Keratinocyte (primary cell): ENCODE measurements around the gene IL1RAPL2. TPM values are rescaled to one million over a fixed set of nuclear protein-coding genes. Genes with fewer than 3 reads are reported as not detected.

Experiments
- DNase-seq: peaks from one replicate; pipeline ENCODE4 v3.0.0-alpha.2; 2011; ENCODE audit warnings: low read depth, missing footprints, low spot score
- FAIRE-seq: peaks from 2 replicates; lab custom pipeline; 2011; peaks lifted over from hg19 to GRCh38; lab: Jason Lieb, UNC
- H2AFZ ChIP-seq: 2 replicates; pipeline ENCODE4 v1.6.0; 2012; ENCODE audit warnings: low read length, control low read depth, inconsistent platforms; ENCODE audit not compliant: control insufficient read depth
- H3K27ac ChIP-seq: 2 replicates; pipeline ENCODE4 v1.5.1; 2011; ENCODE audit warnings: low read length; ENCODE audit not compliant: control insufficient read depth, insufficient read depth
- H3K27me3 ChIP-seq: 3 replicates; pipeline ENCODE4 v1.6.0; 2011; ENCODE audit warnings: low read length; ENCODE audit not compliant: control insufficient read depth, insufficient read depth; ENCODE audit errors: extremely low read depth
- H3K36me3 ChIP-seq, 2 experiments: 2 replicates in 1 of 2; 3 replicates in 1 of 2; pipeline ENCODE4 v1.5.1; 2011; ENCODE audit warnings: low read length in 2 of 2, mild to moderate bottlenecking in 1 of 2; ENCODE audit not compliant: control insufficient read depth in 2 of 2, insufficient read depth in 2 of 2; ENCODE audit errors: extremely low read depth in 1 of 2
- H3K4me1 ChIP-seq: 3 replicates; pipeline ENCODE4 v1.5.1; 2011; ENCODE audit warnings: low read length; ENCODE audit not compliant: control insufficient read depth, insufficient read depth; ENCODE audit errors: extremely low read depth
- H3K4me2 ChIP-seq: 3 replicates; pipeline ENCODE4 v1.6.0; 2011; ENCODE audit warnings: low read depth, low read length; ENCODE audit not compliant: control insufficient read depth, insufficient read depth; ENCODE audit errors: extremely low read depth
- H3K4me3 ChIP-seq, 3 experiments: fragments of 200-600 bp in 1 of 3; sonication (generic) in 1 of 3; 2 replicates in 2 of 3; 3 replicates in 1 of 3; pipeline ENCODE4 v1.5.1; 2011 to 2016; ENCODE audit warnings: low read length in 3 of 3, mild to moderate bottlenecking in 3 of 3, control low read depth in 2 of 3, inconsistent platforms in 1 of 3, low read depth in 1 of 3, mixed read lengths in 1 of 3, mixed run types in 1 of 3, moderate library complexity in 1 of 3; ENCODE audit not compliant: control insufficient read depth in 2 of 3, insufficient read depth in 2 of 3; ENCODE audit errors: extremely low read depth in 1 of 3
- H3K79me2 ChIP-seq: 2 replicates; pipeline ENCODE4 v1.6.0; 2012; ENCODE audit warnings: low read length; ENCODE audit not compliant: control insufficient read depth, insufficient read depth
- H3K9ac ChIP-seq: 3 replicates; pipeline ENCODE4 v1.6.0; 2011; ENCODE audit warnings: low read length; ENCODE audit not compliant: control insufficient read depth, insufficient read depth; ENCODE audit errors: extremely low read depth
- H3K9me1 ChIP-seq: 3 replicates; pipeline ENCODE4 v1.6.0; 2011; ENCODE audit warnings: low read length; ENCODE audit not compliant: control insufficient read depth, insufficient read depth; ENCODE audit errors: extremely low read depth
- H3K9me3 ChIP-seq: 2 replicates; pipeline ENCODE4 v1.5.1; 2012; ENCODE audit warnings: low read depth, low read length; ENCODE audit not compliant: control insufficient read depth
- H4K20me1 ChIP-seq: 3 replicates; pipeline ENCODE4 v1.6.0; 2011; ENCODE audit warnings: low read length; ENCODE audit not compliant: control insufficient read depth, insufficient read depth; ENCODE audit errors: extremely low read depth
- CTCF ChIP-seq, 3 experiments: IDR thresholded peaks in 1 of 3; conservative IDR thresholded peaks in 1 of 3; optimal IDR thresholded peaks in 1 of 3; 2 replicates in 2 of 3; 3 replicates in 1 of 3; pipeline versions ENCODE3 to v1.5.1; 2011; ENCODE audit warnings: low read length in 3 of 3, mild to moderate bottlenecking in 3 of 3, moderate library complexity in 2 of 3, control low read depth in 1 of 3, inconsistent platforms in 1 of 3; ENCODE audit not compliant: insufficient read depth in 2 of 3; ENCODE audit errors: extremely low read depth in 1 of 3
- EZH2 ChIP-seq: IDR thresholded peaks from one replicate; pipeline ENCODE4 v1.6.1; 2012; ENCODE audit warnings: inconsistent platforms, mild to moderate bottlenecking, low read length, moderate library complexity
- dilution Hi-C: fragments of 300-500 bp; cut with MboI; formaldehyde crosslinking; loops from one replicate; pipeline ENCODE4 v1.7.0; 2020; ENCODE audit warnings: low sequenced_read_pairs; ENCODE audit not compliant: extremely low pct_ligation_motif_present
- polyA plus RNA-seq, 5 experiments: library from polyadenylated mRNA; depleted of rRNA in 3 of 5; stranded (reverse) in 3 of 5; stranded (forward) in 1 of 5; unstranded in 1 of 5; fragments of >200 nt; gene quantifications; 1 replicate in 1 of 5; 2 replicates in 3 of 5; 3 replicates in 1 of 5; pipeline versions ENCODE4 v1.2.1 to v1.2.3, GENCODE V29; 2011 to 2012; ENCODE audit warnings: missing spikeins in 2 of 5, low read depth in 1 of 5, low replicate concordance in 1 of 5

The IL1RAPL2 gene
- polyA plus RNA-seq, 1 donor (not counting 4 experiments of a cell fraction or from before 2014, with no cell fraction given), result 0.24 TPM

DNA sequence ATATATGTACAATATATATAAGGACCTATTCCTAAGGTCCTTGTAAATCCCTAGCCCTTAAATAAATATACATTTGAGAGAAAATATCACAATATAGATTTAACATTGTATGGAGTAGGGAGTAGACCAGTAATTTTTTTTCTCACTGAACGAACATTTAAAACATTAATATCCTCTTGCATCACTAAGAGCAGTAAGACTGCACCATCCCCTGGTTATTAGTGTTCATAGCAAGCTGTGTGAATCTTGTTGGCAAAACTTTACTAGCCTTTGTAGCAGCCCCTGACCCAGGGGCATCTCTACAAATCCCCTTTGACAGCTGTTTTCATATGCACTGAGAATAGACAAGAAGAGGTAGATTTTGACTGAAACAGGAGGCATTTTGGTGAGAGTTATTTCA lies 146.5 kb downstream of the IL1RAPL2 start:
- Histone ChIP-seq H3K27ac (no peak overlapping the region), H3K36me3 (no peaks in the 10 kb centered on the region), H3K9me1 (no peaks in the 10 kb centered on the region), H3K4me3 (no peak overlapping the region), H3K9ac (no peak overlapping the region), H3K79me2 (no peaks in the 10 kb centered on the region), H4K20me1 (no peaks in the 10 kb centered on the region), H2AFZ (no peak overlapping the region), H3K4me1 (no peaks in the 10 kb centered on the region), H3K4me2 (no peak overlapping the region), H3K27me3 (no peaks in the 10 kb centered on the region), H3K9me3 (no peaks in the 10 kb centered on the region)
- TF ChIP-seq EZH2, result no peak
- TF ChIP-seq CTCF (optimal IDR thresholded peaks at IDR 0.05 in 1 of 3, IDR thresholded peaks at IDR 0.05 in 1 of 3, conservative IDR thresholded peaks at IDR 0.05 in 1 of 3; ENCODE audit: extremely low read depth in 1 of 3, insufficient read depth in 2 of 3, low read length in 3 of 3), result no peak
- DNase-seq (no peak), FAIRE-seq (no peak)
- dilution Hi-C loops, result no loop called here

GRCh38 chrX:104721854-104722253 lies 155.9 kb downstream of the IL1RAPL2 start:
- H3K9ac ChIP-seq, result no peak overlapping the region
- H4K20me1 ChIP-seq, result no peaks in the 10 kb centered on the region
- no peaks in the 10 kb centered on the region for H3K36me3 ChIP-seq
- H2AFZ ChIP-seq, result no peak overlapping the region
- FAIRE-seq (no peak), DNase-seq (no peak)
- dilution Hi-C loops, result no loop called here
- H3K9me3 ChIP-seq, result no peaks in the 10 kb centered on the region
- H3K9me1 ChIP-seq, result no peaks in the 10 kb centered on the region
- no peaks in the 10 kb centered on the region for H3K4me1 ChIP-seq
- H3K27me3 ChIP-seq, result no peaks in the 10 kb centered on the region
- H3K4me2 ChIP-seq, result no peak overlapping the region
- no peak overlapping the region for H3K4me3 ChIP-seq
- no peak for TF ChIP-seq EZH2
- TF ChIP-seq CTCF (optimal IDR thresholded peaks at IDR 0.05 in 1 of 3, IDR thresholded peaks at IDR 0.05 in 1 of 3, conservative IDR thresholded peaks at IDR 0.05 in 1 of 3; ENCODE audit: extremely low read depth in 1 of 3, insufficient read depth in 2 of 3, low read length in 3 of 3), result no peak
- H3K27ac ChIP-seq, result no peak overlapping the region
- H3K79me2 ChIP-seq, result no peaks in the 10 kb centered on the region
